ENCODE results near the gene MBD6.
"Not testable (repeated sequence)": the region's sequence is repeated elsewhere in the genome, so short reads cannot be mapped to it uniquely, and the experiment has no call there.

MBD6 gene

DNA sequence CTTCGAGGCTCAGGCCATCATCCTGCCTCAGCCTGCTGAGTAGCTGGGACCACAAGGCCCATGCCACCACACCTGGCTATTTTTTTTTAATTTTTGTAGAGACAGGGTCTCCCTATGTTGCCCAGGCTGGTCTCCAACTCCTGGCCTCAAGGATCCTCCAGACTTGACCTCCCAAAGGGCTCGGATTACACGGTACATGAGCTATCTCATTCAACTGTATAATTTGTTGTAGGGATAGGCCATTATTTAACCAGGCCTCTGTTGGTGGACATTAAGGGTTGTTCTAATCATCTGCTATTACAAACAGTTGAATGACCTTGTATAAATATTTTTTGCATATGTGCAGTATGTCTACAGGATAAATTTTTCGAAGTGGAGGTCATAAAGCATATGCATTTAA lies 36.2 kb downstream of the MBD6 start:
- no peaks in the 10 kb centered on the region for H3K27me3 ChIP-seq (replicated peaks; ENCODE audit: control insufficient read depth, insufficient read depth, low read length, poor library complexity, severe bottlenecking)
- H3K4me3 ChIP-seq (ENCODE audit: insufficient read depth, low read depth, low read length, poor library complexity, severe bottlenecking) = no peak overlapping the region
- no peaks in the 10 kb centered on the region for H3K9me3 ChIP-seq (ENCODE audit: control insufficient read depth, low read length)
- no peaks in the 10 kb centered on the region for H3K36me3 ChIP-seq (ENCODE audit: control insufficient read depth, insufficient read depth, low read length)
- no peaks in the 10 kb centered on the region for H3K4me1 ChIP-seq (ENCODE audit: control insufficient read depth, insufficient read depth, low read length, poor library complexity, severe bottlenecking)
- DNase-seq = no peak
- no peak overlapping the region for H3K27ac ChIP-seq (ENCODE audit: insufficient read depth, low read length, poor library complexity, severe bottlenecking)

DNA sequence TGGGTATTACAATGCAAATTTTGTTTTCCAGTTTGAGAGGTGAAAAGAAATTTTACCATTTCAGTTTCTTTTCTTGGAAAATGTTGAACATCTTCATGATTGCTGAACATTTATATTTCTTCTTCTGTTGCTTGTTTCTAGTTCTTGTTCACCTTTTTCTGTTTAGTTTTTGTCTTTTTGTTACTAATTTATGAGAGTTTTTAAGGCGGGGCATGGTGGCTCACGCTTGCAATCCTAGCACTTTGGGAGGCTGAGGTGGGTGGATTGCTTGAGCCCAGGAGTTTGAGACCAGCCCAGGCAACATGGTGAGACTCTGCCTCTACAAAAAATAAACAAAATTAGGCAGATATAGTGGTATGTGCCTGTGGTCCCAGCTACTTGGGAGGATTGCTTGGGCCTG lies 37.9 kb downstream of the MBD6 start:
- DNase-seq = no peak
- no peak overlapping the region for H3K27ac ChIP-seq (ENCODE audit: insufficient read depth, low read length, poor library complexity, severe bottlenecking)
- no peaks in the 10 kb centered on the region for H3K36me3 ChIP-seq (ENCODE audit: control insufficient read depth, insufficient read depth, low read length)
- H3K9me3 ChIP-seq (ENCODE audit: control insufficient read depth, low read length) = no peaks in the 10 kb centered on the region
- no peak overlapping the region for H3K4me3 ChIP-seq (ENCODE audit: insufficient read depth, low read depth, low read length, poor library complexity, severe bottlenecking)
- no peaks in the 10 kb centered on the region for H3K4me1 ChIP-seq (ENCODE audit: control insufficient read depth, insufficient read depth, low read length, poor library complexity, severe bottlenecking)
- H3K27me3 ChIP-seq (replicated peaks; ENCODE audit: control insufficient read depth, insufficient read depth, low read length, poor library complexity, severe bottlenecking) = no peaks in the 10 kb centered on the region

DNA sequence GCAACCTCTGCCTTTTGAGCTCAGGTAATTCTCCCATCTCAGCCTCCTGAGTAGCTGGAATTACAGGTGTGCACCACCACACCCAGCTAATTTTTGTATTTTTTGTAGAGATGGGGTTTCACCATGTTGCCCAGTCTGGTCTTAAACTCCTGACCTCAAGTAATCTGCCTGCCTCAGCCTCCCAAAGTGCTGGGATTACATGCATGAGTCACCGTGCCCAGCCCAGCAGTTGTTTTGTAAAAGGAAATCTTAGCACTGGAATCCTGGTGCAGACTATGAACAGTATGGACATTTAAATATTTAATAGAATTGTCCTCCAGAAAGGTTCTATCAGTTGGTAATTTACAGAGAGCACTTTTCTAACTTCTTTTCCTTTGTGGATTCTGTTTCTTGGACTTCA lies 38.5 kb downstream of the MBD6 start:
- H3K36me3 ChIP-seq (ENCODE audit: control insufficient read depth, insufficient read depth, low read length); H3K27me3 ChIP-seq (replicated peaks; ENCODE audit: control insufficient read depth, insufficient read depth, low read length, poor library complexity, severe bottlenecking); H3K4me1 ChIP-seq (ENCODE audit: control insufficient read depth, insufficient read depth, low read length, poor library complexity, severe bottlenecking); DNase-seq; H3K9me3 ChIP-seq (ENCODE audit: control insufficient read depth, low read length); H3K27ac ChIP-seq (ENCODE audit: insufficient read depth, low read length, poor library complexity, severe bottlenecking); H3K4me3 ChIP-seq (ENCODE audit: insufficient read depth, low read depth, low read length, poor library complexity, severe bottlenecking): not testable (repeated sequence)

DNA sequence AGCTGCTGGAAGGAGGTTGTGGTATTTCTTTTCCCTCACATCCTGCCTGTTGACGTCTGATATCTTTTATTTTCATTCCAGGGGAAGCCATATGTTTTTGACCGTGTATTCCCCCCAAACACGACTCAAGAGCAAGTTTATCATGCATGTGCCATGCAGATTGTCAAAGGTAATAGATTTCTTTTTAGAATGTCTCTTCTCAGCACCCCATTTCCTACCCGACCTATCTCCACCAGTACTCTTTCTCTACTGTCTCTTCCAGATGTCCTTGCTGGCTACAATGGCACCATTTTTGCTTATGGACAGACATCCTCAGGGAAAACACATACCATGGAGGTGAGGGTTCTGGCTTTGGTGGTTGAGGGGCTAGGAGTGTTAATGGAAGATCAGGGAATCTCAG lies 40.7 kb downstream of the MBD6 start:
- Histone ChIP-seq H3K4me1 (ENCODE audit: control insufficient read depth, insufficient read depth, low read length, poor library complexity, severe bottlenecking) (no peaks in the 10 kb centered on the region), H3K9me3 (ENCODE audit: control insufficient read depth, low read length) (no peaks in the 10 kb centered on the region), H3K27ac (ENCODE audit: insufficient read depth, low read length, poor library complexity, severe bottlenecking) (no peak overlapping the region), H3K36me3 (ENCODE audit: control insufficient read depth, insufficient read depth, low read length) (no peaks in the 10 kb centered on the region), H3K4me3 (ENCODE audit: insufficient read depth, low read depth, low read length, poor library complexity, severe bottlenecking) (no peak overlapping the region), H3K27me3 (replicated peaks; ENCODE audit: control insufficient read depth, insufficient read depth, low read length, poor library complexity, severe bottlenecking) (no peaks in the 10 kb centered on the region)
- no peak for DNase-seq

DNA sequence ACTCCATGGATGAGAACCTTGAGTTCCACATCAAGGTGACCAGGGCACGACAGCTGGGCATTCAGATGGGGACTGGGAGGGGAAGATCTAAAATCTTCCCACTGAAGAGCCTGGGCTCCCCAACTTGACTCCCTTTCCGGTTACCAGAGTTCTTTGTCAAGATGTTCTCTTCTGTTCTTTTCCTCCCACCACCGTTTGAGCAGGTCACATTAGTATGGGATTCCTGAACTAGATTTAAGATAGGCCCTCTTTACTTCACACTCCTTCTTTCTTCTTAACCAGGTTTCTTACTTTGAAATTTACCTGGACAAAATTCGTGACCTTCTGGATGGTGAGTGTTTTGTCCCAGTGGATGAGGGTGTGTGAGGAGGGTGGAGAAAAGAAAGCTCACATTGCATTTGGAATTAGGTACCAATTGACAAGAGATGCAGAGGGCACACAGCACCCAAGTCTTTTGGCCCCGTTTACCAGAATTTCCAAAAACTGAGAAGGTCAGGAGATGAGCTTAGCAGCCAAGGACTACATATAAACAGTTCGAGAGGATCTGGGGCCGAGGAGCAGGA lies 41.6 kb downstream of the MBD6 start:
- no peak for DNase-seq
- H3K27me3 ChIP-seq (replicated peaks; ENCODE audit: control insufficient read depth, insufficient read depth, low read length, poor library complexity, severe bottlenecking) = no peaks in the 10 kb centered on the region
- no peaks in the 10 kb centered on the region for H3K36me3 ChIP-seq (ENCODE audit: control insufficient read depth, insufficient read depth, low read length)
- H3K9me3 ChIP-seq (ENCODE audit: control insufficient read depth, low read length) = no peaks in the 10 kb centered on the region
- H3K4me1 ChIP-seq (ENCODE audit: control insufficient read depth, insufficient read depth, low read length, poor library complexity, severe bottlenecking) = no peaks in the 10 kb centered on the region
- H3K27ac ChIP-seq (ENCODE audit: insufficient read depth, low read length, poor library complexity, severe bottlenecking) = no peak overlapping the region
- H3K4me3 ChIP-seq (ENCODE audit: insufficient read depth, low read depth, low read length, poor library complexity, severe bottlenecking) = no peak overlapping the region

DNA sequence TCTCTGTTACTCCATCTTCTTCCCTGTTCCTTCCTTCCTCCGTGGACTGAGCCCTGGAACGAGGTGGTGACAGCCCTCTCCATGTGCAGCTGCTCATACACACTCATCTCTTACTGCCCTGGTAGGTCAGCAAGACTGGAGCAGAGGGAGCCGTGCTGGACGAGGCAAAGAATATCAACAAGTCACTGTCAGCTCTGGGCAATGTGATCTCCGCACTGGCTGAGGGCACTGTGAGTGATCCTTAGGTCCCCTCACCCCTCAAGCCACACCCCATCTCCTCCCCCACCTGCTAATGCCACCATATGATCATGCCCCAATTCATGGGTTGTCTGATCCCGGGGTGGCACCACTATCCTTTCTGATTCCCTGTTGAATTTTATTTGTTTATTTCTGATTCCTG lies 46.2 kb downstream of the MBD6 start:
- no peaks in the 10 kb centered on the region for H3K9me3 ChIP-seq (ENCODE audit: control insufficient read depth, low read length)
- no peak overlapping the region for H3K27ac ChIP-seq (ENCODE audit: insufficient read depth, low read length, poor library complexity, severe bottlenecking)
- no peaks in the 10 kb centered on the region for H3K4me1 ChIP-seq (ENCODE audit: control insufficient read depth, insufficient read depth, low read length, poor library complexity, severe bottlenecking)
- no peak overlapping the region for H3K4me3 ChIP-seq (ENCODE audit: insufficient read depth, low read depth, low read length, poor library complexity, severe bottlenecking)
- DNase-seq = no peak
- no peaks in the 10 kb centered on the region for H3K27me3 ChIP-seq (replicated peaks; ENCODE audit: control insufficient read depth, insufficient read depth, low read length, poor library complexity, severe bottlenecking)
- H3K36me3 ChIP-seq (ENCODE audit: control insufficient read depth, insufficient read depth, low read length) = no peaks in the 10 kb centered on the region

DNA sequence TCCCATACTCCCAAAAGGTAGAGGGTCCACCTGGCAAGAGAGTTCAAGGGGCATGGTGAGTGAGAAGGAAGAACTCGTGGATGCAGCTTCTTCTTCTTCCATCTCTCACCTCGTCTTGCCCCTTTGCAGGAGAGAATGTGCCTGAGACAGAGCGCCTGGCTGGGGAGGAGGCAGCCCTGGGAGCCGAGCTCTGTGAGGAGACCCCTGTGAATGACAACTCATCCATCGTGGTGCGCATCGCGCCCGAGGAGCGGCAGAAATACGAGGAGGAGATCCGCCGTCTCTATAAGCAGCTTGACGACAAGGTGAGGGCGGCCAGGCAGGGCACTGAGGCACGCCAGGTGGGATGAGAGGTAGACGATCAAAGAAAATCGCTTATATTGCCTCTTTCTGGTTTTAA lies 47.2 kb downstream of the MBD6 start:
- H3K27ac ChIP-seq (ENCODE audit: insufficient read depth, low read length, poor library complexity, severe bottlenecking) = no peak overlapping the region
- no peaks in the 10 kb centered on the region for H3K36me3 ChIP-seq (ENCODE audit: control insufficient read depth, insufficient read depth, low read length)
- no peak for DNase-seq
- no peaks in the 10 kb centered on the region for H3K27me3 ChIP-seq (replicated peaks; ENCODE audit: control insufficient read depth, insufficient read depth, low read length, poor library complexity, severe bottlenecking)
- no peaks in the 10 kb centered on the region for H3K4me1 ChIP-seq (ENCODE audit: control insufficient read depth, insufficient read depth, low read length, poor library complexity, severe bottlenecking)
- no peaks in the 10 kb centered on the region for H3K9me3 ChIP-seq (ENCODE audit: control insufficient read depth, low read length)
- no peak overlapping the region for H3K4me3 ChIP-seq (ENCODE audit: insufficient read depth, low read depth, low read length, poor library complexity, severe bottlenecking)

DNA sequence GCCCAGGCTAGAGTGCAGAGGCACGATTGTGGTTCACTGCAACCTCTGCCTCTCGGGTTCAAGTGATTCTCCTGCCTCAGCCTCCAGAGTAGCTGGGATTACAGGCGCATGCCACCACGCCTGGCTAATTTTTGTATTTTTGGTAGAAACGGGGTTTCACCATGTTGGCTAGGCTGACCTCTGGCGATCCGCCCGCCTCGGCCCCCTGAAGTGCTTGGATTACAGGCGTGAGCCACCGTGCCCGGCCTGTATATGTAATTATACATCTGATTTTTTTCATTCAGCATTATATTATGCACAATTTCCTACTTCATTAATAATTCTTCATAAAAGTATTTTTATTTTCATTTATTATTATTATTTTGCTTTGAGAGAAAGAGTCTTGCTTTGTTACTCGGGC lies 47.8 kb downstream of the MBD6 start:
- DNase-seq; H3K4me3 ChIP-seq (ENCODE audit: insufficient read depth, low read depth, low read length, poor library complexity, severe bottlenecking); H3K27me3 ChIP-seq (replicated peaks; ENCODE audit: control insufficient read depth, insufficient read depth, low read length, poor library complexity, severe bottlenecking); H3K36me3 ChIP-seq (ENCODE audit: control insufficient read depth, insufficient read depth, low read length); H3K9me3 ChIP-seq (ENCODE audit: control insufficient read depth, low read length); H3K4me1 ChIP-seq (ENCODE audit: control insufficient read depth, insufficient read depth, low read length, poor library complexity, severe bottlenecking); H3K27ac ChIP-seq (ENCODE audit: insufficient read depth, low read length, poor library complexity, severe bottlenecking): not testable (repeated sequence)

DNA sequence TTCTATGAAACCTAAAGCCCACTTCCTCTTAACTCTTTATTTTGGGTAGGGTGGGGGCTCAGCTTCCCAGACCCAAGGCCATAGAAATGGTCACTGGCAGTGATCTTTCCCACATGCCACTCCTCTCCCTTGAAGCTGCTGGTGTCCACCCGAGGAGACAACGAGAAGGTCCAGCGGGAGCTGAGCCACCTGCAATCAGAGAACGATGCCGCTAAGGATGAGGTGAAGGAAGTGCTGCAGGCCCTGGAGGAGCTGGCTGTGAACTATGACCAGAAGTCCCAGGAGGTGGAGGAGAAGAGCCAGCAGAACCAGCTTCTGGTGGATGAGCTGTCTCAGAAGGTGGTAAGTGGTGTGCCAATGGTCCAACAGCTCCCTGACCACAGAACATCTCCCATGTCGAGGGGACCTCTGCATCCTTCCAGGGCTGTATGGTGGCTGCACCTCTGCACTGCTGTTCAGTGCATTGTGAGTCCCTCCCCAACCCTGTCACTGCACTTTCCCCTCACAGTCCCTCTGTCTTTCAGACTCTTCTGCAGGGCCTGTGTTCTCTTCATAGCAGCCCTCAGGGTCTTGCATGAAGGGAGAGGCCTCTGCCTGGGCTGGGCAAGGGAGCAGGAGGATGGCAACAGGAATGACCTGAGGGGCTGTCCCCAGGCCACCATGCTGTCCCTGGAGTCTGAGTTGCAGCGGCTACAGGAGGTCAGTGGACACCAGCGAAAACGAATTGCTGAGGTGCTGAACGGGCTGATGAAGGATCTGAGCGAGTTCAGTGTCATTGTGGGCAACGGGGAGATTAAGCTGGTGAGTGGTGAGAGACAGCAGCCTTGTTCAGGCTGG lies 49.5 kb downstream of the MBD6 start:
- DNase-seq = no peak
- Histone ChIP-seq H3K27me3 (replicated peaks; ENCODE audit: control insufficient read depth, insufficient read depth, low read length, poor library complexity, severe bottlenecking) (no peaks in the 10 kb centered on the region), H3K36me3 (ENCODE audit: control insufficient read depth, insufficient read depth, low read length) (no peaks in the 10 kb centered on the region), H3K9me3 (ENCODE audit: control insufficient read depth, low read length) (no peaks in the 10 kb centered on the region), H3K4me3 (ENCODE audit: insufficient read depth, low read depth, low read length, poor library complexity, severe bottlenecking) (no peak overlapping the region), H3K4me1 (ENCODE audit: control insufficient read depth, insufficient read depth, low read length, poor library complexity, severe bottlenecking) (no peaks in the 10 kb centered on the region), H3K27ac (ENCODE audit: insufficient read depth, low read length, poor library complexity, severe bottlenecking) (no peak overlapping the region)

DNA sequence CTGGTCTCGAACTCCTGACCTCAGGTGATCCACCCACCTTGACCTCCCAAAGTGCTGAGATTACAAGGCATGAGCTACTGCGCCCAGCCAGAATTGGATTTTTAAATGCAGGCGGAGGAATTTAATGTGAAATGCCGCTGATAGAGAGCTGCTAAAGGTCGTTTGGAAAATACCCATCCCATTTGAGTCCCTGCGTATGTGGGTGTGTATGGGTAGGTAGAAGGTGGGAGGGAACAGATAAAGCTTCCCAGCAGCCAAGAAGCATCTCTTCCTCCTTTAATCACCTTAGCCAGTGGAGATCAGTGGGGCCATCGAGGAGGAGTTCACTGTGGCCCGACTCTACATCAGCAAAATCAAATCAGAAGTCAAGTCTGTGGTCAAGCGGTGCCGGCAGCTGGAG lies 52.2 kb downstream of the MBD6 start:
- DNase-seq = no peak
- H3K9me3 ChIP-seq (ENCODE audit: control insufficient read depth, low read length) = no peaks in the 10 kb centered on the region
- H3K4me1 ChIP-seq (ENCODE audit: control insufficient read depth, insufficient read depth, low read length, poor library complexity, severe bottlenecking) = no peaks in the 10 kb centered on the region
- H3K27ac ChIP-seq (ENCODE audit: insufficient read depth, low read length, poor library complexity, severe bottlenecking) = no peak overlapping the region
- no peak overlapping the region for H3K4me3 ChIP-seq (ENCODE audit: insufficient read depth, low read depth, low read length, poor library complexity, severe bottlenecking)
- no peaks in the 10 kb centered on the region for H3K27me3 ChIP-seq (replicated peaks; ENCODE audit: control insufficient read depth, insufficient read depth, low read length, poor library complexity, severe bottlenecking)
- H3K36me3 ChIP-seq (ENCODE audit: control insufficient read depth, insufficient read depth, low read length) = no peaks in the 10 kb centered on the region

Data from effector memory CD4-positive, alpha-beta T cell (primary cell).